ENCODE data around the gene DCLRE1B.

DCLRE1B gene

GRCh38 chr1:113963281-113963906, 58.3 kb downstream of the DCLRE1B start:
- Histone ChIP-seq H3K4me2 (ENCODE audit: low read length) (no peak overlapping the region), H2BK12ac (ENCODE audit: low read length) (no peak overlapping the region), H3K18ac (ENCODE audit: low read length) (no peak overlapping the region), H3K14ac (ENCODE audit: low read length) (no peak overlapping the region), H4K8ac (ENCODE audit: low read depth, low read length) (no peak overlapping the region), H3K79me2 (ENCODE audit: control insufficient read depth, insufficient read depth, low read length, poor library complexity) (no peaks in the 10 kb centered on the region), H3K4me1 (ENCODE audit: control insufficient read depth in 1 of 2, insufficient read depth in 2 of 2, low read length in 2 of 2) (no peaks in the 10 kb centered on the region), H2AFZ (ENCODE audit: insufficient read depth, low read length, poor library complexity) (no peak overlapping the region), H3K9ac (ENCODE audit: low read length) (no peak overlapping the region), H4K12ac (ENCODE audit: low read depth, low read length) (no peak overlapping the region), H3K79me1 (ENCODE audit: low read length) (no peaks in the 10 kb centered on the region), H3K27ac (ENCODE audit: low read depth, low read length) (no peak overlapping the region), H2AK5ac (ENCODE audit: low read length) (no peak overlapping the region), H3K4ac (ENCODE audit: low read depth, low read length) (no peak overlapping the region), H3K9me3 (ENCODE audit: insufficient read depth, low read depth, low read length) (no peaks in the 10 kb centered on the region), H2BK5ac (ENCODE audit: low read depth, low read length, poor library complexity) (no peak overlapping the region), H3K27me3 (ENCODE audit: insufficient read depth, low read length) (no peaks in the 10 kb centered on the region), H3K23ac (ENCODE audit: low read length) (no peak overlapping the region), H3K36me3 (ENCODE audit: control insufficient read depth in 1 of 2, insufficient read depth in 2 of 2, low read length in 2 of 2) (peaks cover 9 to 17% of the 10 kb centered on the region in 2 experiments), H2BK120ac (ENCODE audit: insufficient read depth, low read length, poor library complexity) (no peak overlapping the region), H3K4me3 (ENCODE audit: low read depth, low read length) (no peak overlapping the region), H4K91ac (ENCODE audit: low read depth, low read length) (no peak overlapping the region)
- DNase-seq, result no peak
- whole genome bisulfite sequencing (ENCODE audit: extremely low coverage, insufficient coverage, insufficient read length), result no CpG with 5 or more reads among the region's 12 CpGs

All from trophoblast cell (in vitro differentiated cells and primary cell).